Heart left ventricle (tissue), 13 donors: ENCODE results near the gene ZNF281.

Source experiments
- CTCF ChIP-seq, 12 donors: fragments of 200-600 bp; sonication (generic) in 4 of 12; IDR thresholded peaks; one replicate each; pipeline versions ENCODE4 v1.5.0 to v1.8.0; 2018 to 2022; ENCODE audit warnings: antibody characterized with exemption in 12 of 12, mild to moderate bottlenecking in 5 of 12
- POLR2A ChIP-seq, 2 donors: fragments of 450-650 bp; IDR thresholded peaks; one replicate each; pipeline ENCODE4 v1.6.1; 2017; ENCODE audit warnings: antibody characterized with exemption in 2 of 2, mild to moderate bottlenecking in 2 of 2, moderate library complexity in 2 of 2
- donor health status: ischemic (EF 13 %, LVEDD 7.1; RV severe dilation, severe dysfunction).
- donor health status: DM: no; HTN: yes; CAD: no.
- donor health status: DM: no; HTN: no; CAD: no.
- donor health status: ischemic (EF 25% LVEDD 6.9; RV normal size, moderate dysfunction).
- donor health status: ischemic (EF 25% LVEDD 5.7; RV mildly dilated, moderate dysfunction).
- donor health status: ischemic (EF 35%, LVEDD 5.7; RV mildly dilated, moderate dysfunction).
- donor health status: nonischemic (EF 11% LVEDD 7.7; RV severe dilation, severe dysfunction).
- donor health status: DM: yes; HTN: yes; CAD: no.
- donor health status: PGD.
- donor health status: ischemic (EF 29% LVEDD 5.4; RV normal size, mild dysfunction).
- donor health status: nonischemic (EF 23%, LVEDD 6.1; RV moderate dilation, normal function).

- TF ChIP-seq CTCF (IDR thresholded peaks at IDR 0.05), result no peak
- TF ChIP-seq POLR2A (IDR thresholded peaks at IDR 0.05), result no peak
These were observed 50.1 kb downstream of the ZNF281 start for GRCh38 chr1:200359610-200360163.
